ENCODE results near the gene GRIP2.

- TF ChIP-seq POLR2A (IDR thresholded peaks at IDR 0.05) = no peak
- TF ChIP-seq, protein P1, sequence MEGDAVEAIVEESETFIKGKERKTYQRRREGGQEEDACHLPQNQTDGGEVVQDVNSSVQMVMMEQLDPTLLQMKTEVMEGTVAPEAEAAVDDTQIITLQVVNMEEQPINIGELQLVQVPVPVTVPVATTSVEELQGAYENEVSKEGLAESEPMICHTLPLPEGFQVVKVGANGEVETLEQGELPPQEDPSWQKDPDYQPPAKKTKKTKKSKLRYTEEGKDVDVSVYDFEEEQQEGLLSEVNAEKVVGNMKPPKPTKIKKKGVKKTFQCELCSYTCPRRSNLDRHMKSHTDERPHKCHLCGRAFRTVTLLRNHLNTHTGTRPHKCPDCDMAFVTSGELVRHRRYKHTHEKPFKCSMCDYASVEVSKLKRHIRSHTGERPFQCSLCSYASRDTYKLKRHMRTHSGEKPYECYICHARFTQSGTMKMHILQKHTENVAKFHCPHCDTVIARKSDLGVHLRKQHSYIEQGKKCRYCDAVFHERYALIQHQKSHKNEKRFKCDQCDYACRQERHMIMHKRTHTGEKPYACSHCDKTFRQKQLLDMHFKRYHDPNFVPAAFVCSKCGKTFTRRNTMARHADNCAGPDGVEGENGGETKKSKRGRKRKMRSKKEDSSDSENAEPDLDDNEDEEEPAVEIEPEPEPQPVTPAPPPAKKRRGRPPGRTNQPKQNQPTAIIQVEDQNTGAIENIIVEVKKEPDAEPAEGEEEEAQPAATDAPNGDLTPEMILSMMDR (IDR thresholded peaks at IDR 0.05) = no peak
- no peak for TF ChIP-seq EP300 (IDR thresholded peaks at IDR 0.05)
Observed at GRCh38 chr3:14464521-14464920, 75.6 kb downstream of the GRIP2 start.
